Skeletal muscle cell (primary cell): Measurements from ENCODE around the gene NATD1.

ENCODE experiments used
- DNase-seq: peaks from one replicate; pipeline ENCODE4 v3.0.0-alpha.2; 2010; ENCODE audit warnings: low read depth
- H3K4me3 ChIP-seq: 2 replicates; pipeline ENCODE4 v1.5.1; 2011; ENCODE audit warnings: low read depth, mild to moderate bottlenecking, control low read depth, low read length, moderate library complexity

Gene NATD1

DNA sequence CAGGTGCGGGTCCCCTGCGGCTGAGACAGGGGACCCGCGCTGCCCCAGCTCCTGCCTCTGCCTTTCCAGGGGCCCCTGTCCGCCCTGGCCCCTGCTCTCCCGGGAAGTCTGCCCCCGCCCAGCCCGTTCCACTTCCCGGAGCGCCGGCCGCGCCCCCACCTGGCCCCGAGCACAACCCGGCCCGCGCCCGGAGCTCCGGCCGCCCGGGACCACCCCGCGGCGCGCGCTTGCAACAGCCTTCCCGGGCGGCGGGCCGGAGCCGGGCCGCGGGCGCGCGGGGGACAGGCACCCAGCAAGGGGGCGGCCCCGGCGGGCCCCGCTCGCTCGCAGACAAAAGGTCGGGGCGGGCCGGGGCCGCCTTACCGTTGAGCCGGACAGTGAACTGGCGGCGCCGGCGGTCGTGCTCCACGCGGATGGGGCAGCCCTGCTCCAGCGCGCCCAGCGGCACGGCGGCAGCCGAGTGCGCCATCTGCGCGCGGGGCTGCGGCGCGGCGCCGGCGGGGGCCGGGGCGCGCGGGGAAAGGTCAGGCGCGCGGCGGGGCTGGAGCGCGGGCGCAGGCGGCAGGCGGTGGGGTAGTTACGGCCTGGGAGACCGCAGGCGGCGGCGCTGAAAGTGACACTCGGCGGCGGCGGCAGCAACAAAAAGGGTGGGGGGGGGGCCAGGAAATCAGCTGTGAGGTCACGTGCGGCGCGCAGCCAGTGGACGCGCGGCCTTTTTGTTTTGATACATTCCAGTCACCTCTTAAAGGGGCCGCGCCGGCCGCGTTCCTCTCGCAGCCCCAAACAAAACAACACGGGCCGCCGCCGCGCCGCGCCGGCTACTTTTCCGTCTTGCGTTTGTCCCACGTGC lies at the start of gene NATD1:
Gene NATD1, minus strand, starts transcription at position 615 of the 850 bp plus-strand sequence. Its CDS starts 146 bp downstream, at position 469.
- H3K4me3 ChIP-seq = peak within 1 kb of the TSS; percentile 58
- peak; percentile 41 for DNase-seq

DNA sequence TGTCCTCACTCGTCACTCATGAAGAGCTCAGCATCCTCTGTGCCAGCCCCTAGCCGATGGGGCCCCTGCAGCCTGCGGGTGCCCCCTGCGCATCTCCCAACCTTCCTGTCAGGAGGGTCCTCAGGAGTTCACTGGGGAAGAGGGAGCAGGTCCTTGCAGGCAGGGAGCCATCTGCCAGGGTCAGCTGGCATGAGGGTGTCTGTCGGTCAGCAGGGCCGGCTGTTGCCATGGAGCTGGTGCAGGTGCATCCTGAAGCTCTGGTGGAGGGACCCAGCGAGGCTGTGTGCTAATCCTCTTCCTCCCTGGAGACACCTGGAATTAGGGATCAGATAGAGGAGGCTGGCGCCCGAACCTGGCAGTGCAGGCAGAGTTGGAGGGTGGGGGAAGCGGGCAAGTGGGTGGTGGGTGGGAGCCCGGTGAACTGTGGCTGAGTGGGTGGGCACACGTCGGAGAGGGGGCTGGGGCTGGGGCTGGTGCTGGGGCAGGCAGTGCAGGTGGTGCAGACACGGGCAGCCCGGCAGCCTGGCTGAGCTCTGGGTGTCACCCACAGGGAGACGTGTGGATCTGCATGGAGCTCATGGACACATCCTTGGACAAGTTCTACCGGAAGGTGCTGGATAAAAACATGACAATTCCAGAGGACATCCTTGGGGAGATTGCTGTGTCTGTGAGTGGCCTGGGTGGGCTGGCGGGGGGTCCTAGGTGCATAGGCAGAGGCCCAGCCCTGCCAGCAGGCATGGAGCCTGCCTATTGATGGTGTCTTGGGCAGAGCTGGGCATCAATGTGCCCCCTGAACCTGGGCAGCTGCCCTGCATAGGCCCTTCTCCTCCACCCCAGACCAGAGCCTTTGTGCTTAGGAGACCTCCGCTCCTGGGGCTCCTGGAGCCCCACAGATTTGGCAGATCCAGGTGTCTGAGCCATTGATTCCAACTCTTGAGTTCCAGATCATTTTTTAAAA lies 48.7 kb upstream of the NATD1 start:
- H3K4me3 ChIP-seq = no peak overlapping the region
- DNase-seq = no peak

- H3K4me3 ChIP-seq = no peak overlapping the region
- no peak for DNase-seq
These were observed 47.7 kb upstream of the NATD1 start for GRCh38 chr17:21300601-21301571.

- no peak for DNase-seq
- H3K4me3 ChIP-seq = no peak overlapping the region
These were observed 46.9 kb upstream of the NATD1 start for GRCh38 chr17:21299981-21300600.

DNA sequence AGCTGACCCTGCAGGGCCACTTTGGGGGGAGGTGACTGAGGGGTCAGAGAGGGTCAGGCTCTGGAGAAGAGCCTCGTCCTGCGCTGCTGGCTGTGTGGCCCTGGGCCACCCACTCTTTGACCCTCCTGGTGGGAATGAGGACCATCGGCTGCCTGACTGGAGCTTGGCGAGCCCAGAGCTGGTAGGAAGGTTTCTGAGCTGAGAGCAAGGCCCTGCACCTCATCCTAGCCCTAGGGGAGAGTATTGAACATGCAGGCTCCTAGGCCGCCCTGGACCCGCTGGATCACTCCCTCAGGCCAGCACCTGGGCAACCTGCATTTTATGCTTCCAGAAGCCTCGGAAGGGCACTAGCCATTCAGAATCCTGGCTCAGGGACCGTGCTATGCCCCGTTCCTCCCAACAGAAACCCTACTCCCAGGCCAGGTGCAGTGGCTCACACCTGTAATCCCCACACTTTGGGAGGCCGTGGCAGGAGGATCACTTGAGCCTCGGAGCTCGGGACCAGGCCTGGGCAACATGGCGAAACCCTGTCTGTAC lies 45.8 kb upstream of the NATD1 start:
- DNase-seq = no peak

GRCh38 chr17:21298056-21298982 lies 45.1 kb upstream of the NATD1 start:
- DNase-seq = no peak

More for the DNA sequence above, 45.8 kb upstream of the NATD1 start:
- no peak overlapping the region for H3K4me3 ChIP-seq

DNA sequence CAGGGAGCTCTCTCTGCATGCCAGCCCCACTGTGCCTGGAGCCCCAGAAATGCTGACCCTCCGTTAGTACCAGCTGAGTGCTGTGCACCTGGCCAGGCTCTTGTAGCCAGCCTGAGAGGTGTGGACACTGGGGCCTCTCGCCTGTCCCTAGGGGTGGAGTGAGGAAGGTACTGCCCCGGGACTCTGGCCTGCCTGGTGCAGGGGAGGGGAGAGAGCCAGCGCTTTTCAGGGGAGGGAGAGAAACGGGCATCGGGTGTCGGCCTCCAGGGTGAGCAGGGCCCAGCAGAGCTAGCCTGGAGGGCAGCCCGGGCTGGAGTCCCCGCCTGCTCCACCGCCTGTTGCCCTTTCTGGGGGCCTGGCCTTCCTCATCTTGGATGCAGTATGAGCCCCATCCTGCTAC lies 44.4 kb upstream of the NATD1 start:
- no peak overlapping the region for H3K4me3 ChIP-seq
- no peak for DNase-seq

More at GRCh38 chr17:21298056-21298982, 45.1 kb upstream of the NATD1 start:
- H3K4me3 ChIP-seq = no peak overlapping the region

DNA sequence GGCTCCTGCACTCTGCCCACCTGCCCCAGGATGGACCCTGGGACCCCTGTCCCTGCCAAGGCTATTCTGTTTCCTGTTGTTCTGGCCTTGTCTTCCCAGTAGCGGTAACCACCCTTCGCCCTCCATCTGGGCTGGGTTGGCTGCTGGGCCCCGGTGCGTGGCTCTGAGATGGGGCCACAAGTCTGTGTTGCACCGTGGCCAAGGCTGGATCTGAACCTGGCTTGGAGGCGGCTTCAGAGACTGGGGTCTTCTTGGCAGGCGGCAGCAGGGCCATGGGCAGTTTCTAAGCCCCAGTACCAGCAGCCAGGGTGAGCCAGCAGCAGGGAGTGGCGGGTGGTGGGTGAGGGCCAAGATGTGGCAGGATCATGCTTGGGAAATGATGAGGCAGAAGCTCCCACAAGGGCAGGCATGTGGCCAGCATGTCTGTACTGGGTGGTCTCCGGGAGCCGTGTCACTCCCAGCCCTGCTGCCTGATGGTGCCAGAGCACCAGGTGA lies 43.9 kb upstream of the NATD1 start:
- H3K4me3 ChIP-seq = no peak overlapping the region
- DNase-seq = no peak

- H3K4me3 ChIP-seq = no peak overlapping the region
- no peak for DNase-seq
These were observed 43.2 kb upstream of the NATD1 start for GRCh38 chr17:21296097-21297025.

- DNase-seq = no peak
- H3K4me3 ChIP-seq = no peak overlapping the region
These were observed 42.1 kb upstream of the NATD1 start for GRCh38 chr17:21295036-21295952.

GRCh38 chr17:21294321-21295035 lies 41.3 kb upstream of the NATD1 start:
- no peak overlapping the region for H3K4me3 ChIP-seq
- no peak for DNase-seq

GRCh38 chr17:21293831-21294210 lies 40.6 kb upstream of the NATD1 start:
- no peak for DNase-seq
- no peak overlapping the region for H3K4me3 ChIP-seq

DNA sequence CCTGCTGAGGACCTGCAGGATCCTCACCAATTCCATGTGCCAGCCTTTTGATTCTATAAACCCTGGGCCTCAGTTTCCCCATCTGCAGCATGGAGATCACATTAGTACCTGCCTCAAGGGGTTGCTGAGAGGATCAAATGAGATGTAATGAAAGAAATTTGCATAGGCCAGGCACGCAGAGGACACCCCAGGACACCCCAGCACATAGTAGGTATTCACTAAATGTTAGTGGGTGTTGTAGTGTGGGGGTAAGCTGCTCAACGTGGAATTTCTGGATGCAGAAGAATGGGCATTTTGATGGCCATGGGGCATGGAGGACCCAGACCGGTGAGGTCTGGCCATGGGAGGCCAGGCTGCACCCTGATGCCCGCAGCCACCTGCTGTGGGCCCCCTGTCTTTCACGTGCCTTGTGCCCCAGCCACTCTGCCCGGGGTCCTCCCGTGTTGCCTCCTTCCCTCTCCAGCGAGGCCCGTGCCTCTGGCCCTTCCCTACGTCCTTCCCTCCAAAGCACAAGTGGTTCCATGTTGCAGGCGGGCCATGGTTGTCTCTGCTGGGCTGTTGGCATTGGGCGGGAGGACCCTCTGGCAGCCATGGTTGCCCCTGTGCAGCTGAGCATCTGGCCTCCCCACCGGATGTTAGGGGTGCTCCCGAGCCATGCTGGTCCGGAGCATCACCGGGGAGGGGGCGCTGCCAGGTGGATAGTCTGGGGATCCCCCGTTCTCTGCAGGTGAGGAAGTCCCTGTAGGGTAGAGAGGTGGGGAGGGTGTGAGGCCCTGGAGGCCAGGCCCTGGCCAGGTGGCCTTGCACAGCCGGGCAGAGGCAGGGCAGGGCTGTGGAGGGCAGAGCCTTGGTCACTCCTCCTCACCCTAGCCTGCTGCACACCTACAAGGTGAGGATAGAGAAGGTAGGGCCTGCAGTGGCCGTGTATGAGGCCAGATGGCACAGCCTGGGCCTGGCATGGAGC lies 39.9 kb upstream of the NATD1 start:
- no peak for DNase-seq

GRCh38 chr17:21291862-21292261 lies 38.7 kb upstream of the NATD1 start:
- DNase-seq = no peak
- H3K4me3 ChIP-seq = no peak overlapping the region

More for the DNA sequence above, 39.9 kb upstream of the NATD1 start:
- H3K4me3 ChIP-seq = no peak overlapping the region
